ENCODE measurements around the gene ZNF280A.

Gene ZNF280A

DNA sequence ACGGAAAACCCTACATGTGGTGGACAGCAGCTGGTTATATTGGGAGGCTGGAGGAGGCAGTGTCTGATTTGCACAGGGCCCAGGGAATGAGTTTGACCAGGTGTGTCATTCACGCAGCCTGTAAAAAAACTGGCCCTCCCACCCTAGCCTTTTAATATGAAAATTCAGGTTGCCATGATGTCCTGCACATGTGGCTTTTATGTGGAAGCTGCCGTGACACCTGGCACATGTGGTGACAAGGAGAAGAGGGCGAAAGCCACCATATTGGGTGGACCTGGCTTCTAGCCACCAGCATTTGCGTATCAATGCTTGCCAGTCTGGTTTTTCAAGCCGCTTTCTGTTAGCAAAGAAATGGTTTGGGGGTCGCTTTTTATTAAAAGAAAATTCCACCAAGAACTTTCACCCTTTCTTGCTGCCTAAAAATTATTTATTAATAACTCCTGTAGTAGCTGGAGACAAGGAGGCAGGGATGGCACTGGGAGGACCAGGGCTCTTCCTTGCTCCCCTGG, 54.9 kb downstream of the ZNF280A start:
- DNase-seq: peak; percentile 4

DNA sequence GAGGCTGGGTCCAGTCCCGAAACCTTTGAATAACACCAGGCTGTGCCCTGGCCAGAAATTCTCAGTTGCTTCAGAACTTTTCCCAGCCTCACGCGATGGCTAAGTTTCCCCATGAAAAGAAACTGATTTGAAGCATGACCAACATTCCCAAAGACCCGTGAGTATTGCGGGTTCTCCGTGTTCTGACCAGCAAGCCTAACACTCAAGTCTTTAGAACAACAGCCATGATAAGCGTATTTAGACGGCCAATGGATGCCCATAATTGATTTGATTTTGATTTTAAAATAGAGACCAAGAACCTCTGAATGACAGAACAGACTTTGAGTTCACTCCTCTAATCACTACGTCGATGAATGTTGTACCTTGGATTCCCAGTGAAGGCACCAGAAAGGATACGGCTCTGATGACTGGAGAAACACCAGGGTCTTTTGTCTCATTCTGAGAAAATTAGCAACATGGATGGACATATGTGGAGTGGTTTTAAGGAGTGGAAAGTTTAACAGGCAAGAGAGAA, 55.5 kb downstream of the ZNF280A start:
- DNase-seq: no peak

DNA sequence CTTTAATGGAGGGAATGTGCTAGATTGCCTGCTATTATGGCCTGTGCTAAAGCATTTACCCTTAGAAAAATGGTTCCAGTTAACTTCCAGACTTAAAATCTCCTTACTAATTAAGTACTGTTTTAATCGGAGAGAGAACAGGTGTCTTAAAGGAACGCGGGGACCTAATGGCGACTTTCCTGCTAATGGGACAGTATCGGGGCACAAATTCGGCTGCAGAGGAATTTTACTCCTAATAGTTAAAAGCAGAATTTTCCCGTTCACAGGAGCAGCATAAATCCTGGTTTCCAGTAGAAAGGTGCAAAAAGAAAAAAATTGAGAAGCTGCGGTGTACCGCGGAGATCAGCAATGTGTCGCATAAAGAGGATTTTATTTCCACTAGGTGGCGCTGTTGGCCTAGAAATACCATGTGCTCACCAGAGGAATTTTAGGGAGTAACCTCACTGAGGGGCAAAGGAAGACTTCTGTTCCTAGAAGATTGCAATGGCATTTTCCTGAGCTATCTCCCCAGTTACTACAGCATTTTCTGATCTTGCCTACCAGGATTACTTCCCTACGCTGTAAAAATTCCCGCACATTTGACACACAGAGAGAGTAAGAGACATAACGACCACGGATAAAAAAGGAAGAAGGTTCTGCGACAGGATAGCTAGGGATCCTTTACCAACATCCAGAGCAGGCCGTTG, 56.1 kb downstream of the ZNF280A start:
- peak; percentile 48 for DNase-seq
